Stimulated activated CD4-positive, alpha-beta T cell treated with anti-CD3 and anti-CD28 coated beads, TNF-alpha, amount 100 ng/mL, for 1 hour (primary cell): ENCODE data around the gene FBXL13.
"Not testable (repeated sequence)": the region's sequence is repeated elsewhere in the genome, so short reads cannot be mapped to it uniquely, and the experiment has no call there.

Source experiments
- DNase-seq, 3 donors: peaks; one replicate each; pipeline ENCODE4 v3.0.0-alpha.2; 2020; ENCODE audit warnings: low read depth in 3 of 3, low spot score in 1 of 3

Gene FBXL13

GRCh38 chr7:102942868-102943267, 131.7 kb downstream of the FBXL13 start:
- DNase-seq: no peak

GRCh38 chr7:102942181-102942866, 132.3 kb downstream of the FBXL13 start:
- no peak for DNase-seq

- no peak for DNase-seq
These were observed 135.9 kb downstream of the FBXL13 start for GRCh38 chr7:102938679-102939078.

- no peak for DNase-seq
These were observed 139.0 kb downstream of the FBXL13 start for GRCh38 chr7:102935450-102936115.

GRCh38 chr7:102934701-102935100, 139.9 kb downstream of the FBXL13 start:
- DNase-seq: no peak

GRCh38 chr7:102934239-102934638, 140.4 kb downstream of the FBXL13 start:
- no peak for DNase-seq

GRCh38 chr7:102933763-102934162, 140.8 kb downstream of the FBXL13 start:
- no peak for DNase-seq

GRCh38 chr7:102931757-102932156, 142.8 kb downstream of the FBXL13 start:
- DNase-seq: no peak

GRCh38 chr7:102927312-102927933, 147.2 kb downstream of the FBXL13 start:
- no peak for DNase-seq

GRCh38 chr7:102926783-102927140, 147.8 kb downstream of the FBXL13 start:
- DNase-seq: no peak

- no peak for DNase-seq
These were observed 148.4 kb downstream of the FBXL13 start for GRCh38 chr7:102925976-102926782.

- DNase-seq: no peak
These were observed 155.8 kb downstream of the FBXL13 start for GRCh38 chr7:102918845-102919244.

GRCh38 chr7:102917436-102918353, 156.9 kb downstream of the FBXL13 start:
- no peak for DNase-seq

- no peak for DNase-seq
These were observed 157.7 kb downstream of the FBXL13 start for GRCh38 chr7:102916881-102917280.

GRCh38 chr7:102916426-102916825, 158.2 kb downstream of the FBXL13 start:
- no peak for DNase-seq

GRCh38 chr7:102914585-102914984, 160.0 kb downstream of the FBXL13 start:
- DNase-seq: no peak

- no peak for DNase-seq
These were observed 160.8 kb downstream of the FBXL13 start for GRCh38 chr7:102913826-102914225.

GRCh38 chr7:102912742-102913141, 161.9 kb downstream of the FBXL13 start, which contains the start of gene LRRC17:
TSS of gene LRRC17 (plus strand) at chr7:102913000. CDS start at chr7:102933914, 20,914 bp downstream.
- DNase-seq: no peak

GRCh38 chr7:102908676-102909075, 165.9 kb downstream of the FBXL13 start:
- DNase-seq: no peak

GRCh38 chr7:102903576-102903975, 171.0 kb downstream of the FBXL13 start:
- not testable (repeated sequence) for DNase-seq
